DND-41 (cell line): ENCODE results near the gene LRRC32.
"Not testable (repeated sequence)": the region's sequence is repeated elsewhere in the genome, so short reads cannot be mapped to it uniquely, and the experiment has no call there.

ENCODE experiments used
- ATAC-seq: fragments of 200-7000 bp; cut with Tn5 transposase; 3 replicates; pipeline ENCODE4 v1.9.1; 2021; ENCODE audit warnings: low read depth; ENCODE audit not compliant: insufficient read depth
- DNase-seq: peaks from one replicate; pipeline ENCODE4 v3.0.0-alpha.2; 2020
- H2AFZ ChIP-seq: 2 replicates; pipeline ENCODE4 v1.6.0; 2012; ENCODE audit warnings: low read depth, low read length
- H3K27ac ChIP-seq: 2 replicates; pipeline ENCODE4 v1.5.1; 2012; ENCODE audit warnings: low read length, inconsistent platforms
- H3K27me3 ChIP-seq: fragments of 200-600 bp; sonication (generic); 2 replicates; pipeline ENCODE4 v1.6.0; 2012; ENCODE audit warnings: low read length, mild to moderate bottlenecking, inconsistent platforms; ENCODE audit not compliant: insufficient read depth, poor library complexity
- H3K36me3 ChIP-seq: 2 replicates; pipeline ENCODE4 v1.5.1; 2012; ENCODE audit warnings: low read length, inconsistent platforms; ENCODE audit not compliant: insufficient read depth
- H3K4me1 ChIP-seq: 2 replicates; pipeline ENCODE4 v1.5.1; 2012; ENCODE audit warnings: mild to moderate bottlenecking, low read length; ENCODE audit not compliant: insufficient read depth
- H3K4me2 ChIP-seq: 2 replicates; pipeline ENCODE4 v1.6.0; 2012; ENCODE audit warnings: mild to moderate bottlenecking, moderate library complexity, low read length, inconsistent platforms; ENCODE audit not compliant: insufficient read depth
- H3K4me3 ChIP-seq, 2 experiments: fragments of 200-600 bp in 1 of 2; shearing (Covaris generic) in 1 of 2; 2 replicates each; pipeline ENCODE4 v1.5.1; 2012 to 2016; ENCODE audit warnings: inconsistent platforms in 2 of 2, low read length in 2 of 2, mild to moderate bottlenecking in 2 of 2, low read depth in 1 of 2, moderate library complexity in 1 of 2
- H3K79me2 ChIP-seq: 2 replicates; pipeline ENCODE4 v1.6.0; 2012; ENCODE audit warnings: low read length, inconsistent platforms; ENCODE audit not compliant: insufficient read depth
- H3K9ac ChIP-seq: 2 replicates; pipeline ENCODE4 v1.6.0; 2012; ENCODE audit warnings: low read depth, mild to moderate bottlenecking, inconsistent platforms, low read length, moderate library complexity
- H3K9me3 ChIP-seq: 2 replicates; pipeline ENCODE4 v1.5.1; 2012; ENCODE audit warnings: low read length, moderate library complexity, mild to moderate bottlenecking, inconsistent platforms; ENCODE audit not compliant: insufficient read depth, severe bottlenecking
- H4K20me1 ChIP-seq: 2 replicates; pipeline ENCODE4 v1.6.0; 2012; ENCODE audit warnings: low read length; ENCODE audit not compliant: insufficient read depth
- CTCF ChIP-seq: IDR thresholded peaks from 2 replicates; pipeline ENCODE4 v1.5.1; 2012; ENCODE audit warnings: borderline replicate concordance, low read length, moderate library complexity, mild to moderate bottlenecking; ENCODE audit not compliant: poor library complexity, severe bottlenecking; ENCODE audit errors: extremely low read depth
- EZH2 ChIP-seq: IDR thresholded peaks from 3 replicates; pipeline ENCODE4 v1.6.1; 2012; ENCODE audit warnings: borderline replicate concordance, low read depth, mild to moderate bottlenecking, moderate library complexity, low read length, inconsistent platforms; ENCODE audit not compliant: severe bottlenecking

LRRC32 gene

GRCh38 chr11:76610871-76611475, 59.6 kb downstream of the LRRC32 start:
- H3K9me3 ChIP-seq, result no peaks in the 10 kb centered on the region
- H3K79me2 ChIP-seq, result no peaks in the 10 kb centered on the region
- H3K4me1 ChIP-seq, result no peaks in the 10 kb centered on the region
- ATAC-seq (no peak), DNase-seq (no peak)
- no peak for TF ChIP-seq EZH2
- no peak for TF ChIP-seq CTCF
- no peak overlapping the region for H3K4me3 ChIP-seq
- H3K27me3 ChIP-seq, result no peaks in the 10 kb centered on the region
- no peaks in the 10 kb centered on the region for H3K36me3 ChIP-seq
- no peak overlapping the region for H3K27ac ChIP-seq
- no peak overlapping the region for H3K4me2 ChIP-seq
- H2AFZ ChIP-seq, result no peak overlapping the region
- no peaks in the 10 kb centered on the region for H4K20me1 ChIP-seq
- no peak overlapping the region for H3K9ac ChIP-seq

- H3K79me2 ChIP-seq, result no peaks in the 10 kb centered on the region
- no peak overlapping the region for H3K4me2 ChIP-seq
- TF ChIP-seq CTCF, result no peak
- no peaks in the 10 kb centered on the region for H4K20me1 ChIP-seq
- no peaks in the 10 kb centered on the region for H3K4me1 ChIP-seq
- DNase-seq, result no peak
- no peak for ATAC-seq
- H3K9me3 ChIP-seq, result no peaks in the 10 kb centered on the region
- no peak overlapping the region for H3K4me3 ChIP-seq
- no peak overlapping the region for H2AFZ ChIP-seq
- no peak overlapping the region for H3K27ac ChIP-seq
- no peak overlapping the region for H3K9ac ChIP-seq
- H3K36me3 ChIP-seq, result no peaks in the 10 kb centered on the region
- H3K27me3 ChIP-seq, result no peaks in the 10 kb centered on the region
Measured at GRCh38 chr11:76610371-76610770, 60.2 kb downstream of the LRRC32 start.

GRCh38 chr11:76609736-76610370, 60.7 kb downstream of the LRRC32 start:
- no peak overlapping the region for H3K27ac ChIP-seq
- H2AFZ ChIP-seq, result no peak overlapping the region
- H3K36me3 ChIP-seq, result no peaks in the 10 kb centered on the region

GRCh38 chr11:76608879-76609460, 61.6 kb downstream of the LRRC32 start:
- H3K9ac ChIP-seq, H3K4me1 ChIP-seq, H3K79me2 ChIP-seq, H3K27me3 ChIP-seq, H3K36me3 ChIP-seq, H3K27ac ChIP-seq, H2AFZ ChIP-seq, H3K4me2 ChIP-seq, H4K20me1 ChIP-seq, H3K4me3 ChIP-seq, H3K9me3 ChIP-seq, ATAC-seq, DNase-seq: not testable (repeated sequence)

More at GRCh38 chr11:76609736-76610370, 60.7 kb downstream of the LRRC32 start:
- no peak overlapping the region for H3K4me2 ChIP-seq
- no peaks in the 10 kb centered on the region for H3K79me2 ChIP-seq
- DNase-seq, result no peak
- no peak overlapping the region for H3K4me3 ChIP-seq
- H3K9me3 ChIP-seq, result no peaks in the 10 kb centered on the region
- H3K4me1 ChIP-seq, result no peaks in the 10 kb centered on the region
- no peaks in the 10 kb centered on the region for H3K27me3 ChIP-seq
- no peak for ATAC-seq
- no peaks in the 10 kb centered on the region for H4K20me1 ChIP-seq
- TF ChIP-seq CTCF (no peak), EZH2 (no peak)
- H3K9ac ChIP-seq, result no peak overlapping the region

- not testable (repeated sequence) for H3K9me3 ChIP-seq, H3K27me3 ChIP-seq, H3K36me3 ChIP-seq, H3K9ac ChIP-seq, ATAC-seq, H2AFZ ChIP-seq, H3K4me2 ChIP-seq, DNase-seq, H3K27ac ChIP-seq, H3K4me3 ChIP-seq, H4K20me1 ChIP-seq, H3K4me1 ChIP-seq, H3K79me2 ChIP-seq
Measured at GRCh38 chr11:76608228-76608627, 62.3 kb downstream of the LRRC32 start.
